ENCODE results near the gene INSM1.

Gene INSM1

DNA sequence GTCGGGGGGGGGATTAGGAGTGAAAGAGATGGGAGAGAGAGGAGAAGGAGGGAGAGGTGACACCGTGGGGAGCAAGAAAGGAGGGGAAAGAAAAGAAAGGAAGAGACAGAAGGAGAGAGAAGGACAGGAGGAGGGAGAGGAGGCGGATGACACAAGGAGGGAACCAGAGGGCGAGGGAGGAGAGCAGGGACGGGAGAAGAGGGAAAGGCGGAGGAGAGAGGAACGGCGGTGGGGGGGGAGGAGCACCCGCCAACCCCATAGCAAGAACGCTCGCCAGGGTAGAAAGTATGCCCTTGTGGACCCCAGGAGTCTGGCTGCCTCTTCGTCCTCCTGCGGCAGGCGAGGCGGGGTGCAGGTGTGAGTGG, 4.5 kb upstream of the INSM1 start:
- DNase-seq, result no peak

DNA sequence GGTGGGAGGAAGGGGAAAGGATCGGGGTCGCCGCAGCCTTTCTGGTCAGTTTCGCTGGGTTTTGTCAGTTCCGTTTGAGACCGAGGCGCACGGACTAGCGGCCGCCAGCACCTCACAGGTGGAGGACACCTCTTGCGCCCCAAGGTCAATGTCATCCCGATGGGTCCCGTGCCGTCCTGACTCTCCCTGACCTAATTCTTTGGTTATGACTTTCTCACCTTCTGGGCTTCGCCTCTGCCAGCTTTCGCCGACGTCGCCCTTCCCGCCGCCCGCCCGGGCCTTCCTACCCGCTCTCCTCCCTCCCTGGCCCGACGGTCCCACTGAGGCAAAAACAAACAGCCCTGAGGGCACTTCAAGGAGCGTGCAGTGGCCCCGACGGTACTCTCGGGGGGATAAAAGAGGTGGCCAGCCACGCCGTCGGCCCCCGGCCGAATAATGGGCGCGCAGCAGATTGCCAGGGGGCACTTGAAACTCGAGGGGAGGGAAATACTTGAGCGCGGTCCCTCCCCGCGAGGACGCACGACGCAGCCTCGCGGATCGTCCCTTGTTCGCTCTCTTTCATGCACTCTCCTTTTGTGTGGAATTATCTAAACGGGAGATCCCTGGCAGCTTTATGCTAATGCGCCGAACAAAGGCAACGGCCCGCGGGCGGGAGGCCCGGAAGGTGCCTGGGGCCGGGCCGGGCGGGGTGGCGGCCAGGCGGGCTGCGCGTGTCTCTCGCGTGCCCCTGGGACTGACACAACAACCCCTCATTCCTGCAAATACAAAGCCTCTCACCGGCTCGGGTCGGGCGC, 3.9 kb upstream of the INSM1 start:
- DNase-seq, result no peak

DNA sequence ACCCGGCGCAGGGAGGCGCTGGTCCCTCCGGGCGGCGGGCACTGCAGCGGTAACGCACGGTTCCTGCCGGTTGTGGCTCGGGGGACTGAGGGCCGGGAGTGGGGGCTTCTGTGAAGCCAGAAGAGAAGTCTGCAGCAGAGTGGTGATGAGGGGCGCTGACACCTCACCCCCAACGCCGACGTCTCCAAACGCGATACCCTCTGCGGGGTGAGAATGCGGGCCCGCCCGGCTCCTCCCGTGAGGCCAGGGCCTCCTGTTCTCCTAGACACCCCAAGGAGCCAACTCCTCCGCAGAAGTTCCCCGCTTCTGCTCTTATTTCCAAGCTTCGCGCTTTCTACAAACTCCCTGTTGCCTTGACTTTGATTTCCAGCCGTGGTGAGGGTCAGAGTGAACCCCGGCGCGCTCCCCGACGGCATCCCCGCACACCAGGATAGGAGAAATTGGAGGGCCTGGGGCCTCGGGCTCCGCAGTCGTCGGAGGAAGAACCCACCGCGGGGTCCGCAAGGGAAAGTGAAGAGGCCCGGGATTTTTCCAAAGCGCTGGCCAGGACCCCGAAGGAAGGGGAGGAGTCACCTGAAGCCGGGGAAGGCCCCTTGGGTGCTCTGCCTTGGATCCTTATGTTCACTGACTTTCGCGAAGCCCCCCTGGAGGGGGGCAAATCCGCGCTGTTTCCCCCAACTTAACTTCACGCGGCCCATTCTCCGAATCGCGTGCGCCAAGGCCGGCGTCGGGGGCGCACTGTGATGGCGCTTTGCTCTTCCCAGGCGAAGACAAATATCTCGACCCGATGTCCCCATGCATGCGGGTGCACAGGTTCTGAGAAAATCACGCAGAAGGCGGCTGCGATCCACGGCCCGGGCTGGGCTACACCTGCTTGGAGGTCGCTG, 3.1 kb upstream of the INSM1 start:
- no peak for DNase-seq

DNA sequence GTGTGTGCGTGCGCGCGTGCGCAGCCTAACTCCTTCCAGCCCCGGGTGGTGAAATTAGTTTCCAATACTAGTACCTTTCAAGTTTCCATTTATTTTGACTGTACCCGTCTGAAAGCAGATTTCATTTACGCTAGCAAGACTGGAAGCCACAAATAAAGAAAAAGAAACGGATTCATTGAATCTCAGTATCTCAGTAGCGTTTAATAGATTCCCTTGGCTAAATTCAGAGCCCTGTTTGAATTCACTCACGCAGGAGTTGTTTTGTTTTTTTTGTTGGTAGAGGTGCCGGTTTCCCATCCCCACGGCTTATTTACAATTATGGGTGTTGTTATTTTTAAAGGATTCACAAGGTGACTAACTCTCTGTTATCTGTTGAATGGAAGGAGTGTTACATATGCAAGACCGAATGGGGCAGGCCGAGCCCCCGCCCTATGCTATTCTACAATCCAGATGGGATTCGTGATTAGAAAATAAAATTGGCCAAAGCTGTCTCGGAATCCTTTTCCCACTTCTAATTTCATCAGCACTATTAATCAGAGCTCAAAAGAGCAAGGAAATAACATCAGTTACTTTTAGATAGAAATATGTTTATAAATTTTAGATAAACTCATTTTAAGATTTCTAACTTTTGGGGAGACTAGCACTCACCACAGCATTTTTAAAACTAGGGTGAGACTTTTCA, 2.3 kb upstream of the INSM1 start:
- no peak for DNase-seq

DNA sequence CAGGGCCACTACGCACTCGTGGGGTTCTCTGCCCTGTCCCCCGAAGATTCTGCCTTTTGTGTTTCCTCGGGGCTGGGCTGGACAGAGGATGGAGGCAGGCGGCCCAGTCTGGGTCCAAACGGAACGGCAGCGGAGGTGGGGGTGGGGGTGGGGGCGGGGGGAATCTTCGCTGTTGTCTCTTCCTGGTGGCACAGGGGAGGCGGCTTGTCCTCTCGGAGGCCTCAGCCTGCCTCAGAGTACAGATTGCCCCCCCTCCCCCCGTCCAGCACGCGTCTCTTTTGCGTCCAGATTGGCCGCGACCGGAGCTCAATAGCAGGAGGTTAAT, 1.4 kb upstream of the INSM1 start:
- DNase-seq, result peak; percentile 53

DNA sequence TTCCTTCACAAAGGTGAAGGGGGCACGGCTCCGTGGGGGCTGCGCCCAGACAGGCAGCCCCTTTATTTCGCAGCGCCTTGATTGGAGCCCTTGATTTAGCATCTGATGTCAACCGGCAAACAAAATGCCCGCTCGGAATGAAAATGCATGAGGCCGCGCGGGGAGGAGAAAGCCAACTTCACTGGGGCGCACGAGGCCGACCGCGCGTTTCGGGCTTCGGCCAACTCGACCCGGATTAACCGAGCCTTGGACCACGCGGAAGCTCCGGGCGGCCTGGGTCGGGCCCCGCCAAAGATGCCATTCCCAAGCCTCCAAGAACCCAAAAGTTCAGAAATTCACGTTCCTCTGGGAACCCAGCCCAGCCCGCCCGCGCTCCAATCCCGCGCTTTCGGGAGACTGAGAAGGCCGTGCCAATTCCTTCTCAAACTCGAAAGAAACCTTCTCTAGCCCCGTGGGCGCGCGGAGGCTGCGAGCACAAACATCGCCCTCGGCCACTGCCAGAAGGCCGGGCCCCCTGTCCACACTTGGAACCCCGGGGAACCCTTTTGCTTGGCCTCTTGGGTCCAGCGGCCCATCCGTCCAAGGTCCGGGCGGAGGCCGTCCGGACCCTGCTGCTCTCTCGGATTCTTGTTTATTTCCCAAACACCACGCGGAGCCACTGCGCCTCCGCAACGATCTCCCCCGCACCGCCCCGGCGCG, 879 bp upstream of the INSM1 start:
- DNase-seq, result peak; percentile 67

DNA sequence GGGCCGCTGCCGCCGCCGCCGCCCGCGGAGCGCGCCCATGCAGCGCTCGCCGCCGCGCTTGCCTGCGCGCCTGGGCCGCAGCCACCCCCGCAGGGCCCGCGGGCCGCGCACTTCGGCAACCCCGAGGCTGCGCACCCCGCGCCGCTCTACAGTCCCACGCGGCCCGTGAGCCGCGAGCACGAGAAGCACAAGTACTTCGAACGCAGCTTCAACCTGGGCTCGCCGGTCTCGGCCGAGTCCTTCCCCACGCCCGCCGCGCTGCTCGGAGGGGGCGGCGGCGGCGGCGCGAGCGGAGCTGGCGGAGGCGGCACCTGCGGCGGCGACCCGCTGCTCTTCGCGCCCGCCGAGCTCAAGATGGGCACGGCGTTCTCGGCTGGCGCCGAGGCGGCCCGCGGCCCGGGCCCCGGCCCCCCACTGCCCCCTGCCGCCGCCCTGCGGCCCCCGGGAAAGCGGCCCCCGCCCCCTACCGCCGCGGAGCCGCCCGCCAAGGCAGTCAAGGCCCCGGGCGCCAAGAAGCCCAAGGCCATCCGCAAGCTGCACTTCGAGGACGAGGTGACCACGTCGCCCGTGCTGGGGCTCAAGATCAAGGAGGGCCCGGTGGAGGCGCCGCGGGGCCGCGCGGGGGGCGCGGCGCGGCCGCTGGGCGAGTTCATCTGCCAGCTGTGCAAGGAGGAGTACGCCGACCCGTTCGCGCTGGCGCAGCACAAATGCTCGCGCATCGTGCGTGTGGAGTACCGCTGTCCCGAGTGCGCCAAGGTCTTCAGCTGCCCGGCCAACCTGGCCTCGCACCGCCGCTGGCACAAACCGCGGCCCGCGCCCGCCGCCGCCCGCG, 730 bp downstream of the INSM1 start:
- no peak for DNase-seq

DNA sequence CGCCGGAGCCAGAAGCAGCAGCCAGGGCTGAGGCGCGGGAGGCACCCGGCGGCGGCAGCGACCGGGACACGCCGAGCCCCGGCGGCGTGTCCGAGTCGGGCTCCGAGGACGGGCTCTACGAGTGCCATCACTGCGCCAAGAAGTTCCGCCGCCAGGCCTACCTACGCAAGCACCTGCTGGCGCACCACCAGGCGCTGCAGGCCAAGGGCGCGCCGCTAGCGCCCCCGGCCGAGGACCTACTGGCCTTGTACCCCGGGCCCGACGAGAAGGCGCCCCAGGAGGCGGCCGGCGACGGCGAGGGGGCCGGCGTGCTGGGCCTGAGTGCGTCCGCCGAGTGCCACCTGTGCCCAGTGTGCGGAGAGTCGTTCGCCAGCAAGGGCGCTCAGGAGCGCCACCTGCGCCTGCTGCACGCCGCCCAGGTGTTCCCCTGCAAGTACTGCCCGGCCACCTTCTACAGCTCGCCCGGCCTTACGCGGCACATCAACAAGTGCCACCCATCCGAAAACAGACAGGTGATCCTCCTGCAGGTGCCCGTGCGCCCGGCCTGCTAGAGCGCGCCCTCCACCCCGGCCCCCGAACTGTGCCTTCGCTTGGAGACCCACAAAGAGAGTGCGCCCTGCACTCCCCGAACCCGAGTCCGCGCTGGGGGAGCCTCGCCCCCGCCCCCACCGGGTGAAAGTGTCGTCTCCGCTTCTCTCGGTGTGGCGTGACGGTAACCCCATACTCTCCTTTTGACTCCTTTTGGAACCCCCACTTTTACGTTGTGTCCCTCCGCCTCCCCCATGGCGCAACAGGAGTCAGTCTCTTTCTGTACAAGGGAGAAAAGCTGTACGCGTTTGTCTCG, 1.6 kb downstream of the INSM1 start:
- DNase-seq, result no peak

DNA sequence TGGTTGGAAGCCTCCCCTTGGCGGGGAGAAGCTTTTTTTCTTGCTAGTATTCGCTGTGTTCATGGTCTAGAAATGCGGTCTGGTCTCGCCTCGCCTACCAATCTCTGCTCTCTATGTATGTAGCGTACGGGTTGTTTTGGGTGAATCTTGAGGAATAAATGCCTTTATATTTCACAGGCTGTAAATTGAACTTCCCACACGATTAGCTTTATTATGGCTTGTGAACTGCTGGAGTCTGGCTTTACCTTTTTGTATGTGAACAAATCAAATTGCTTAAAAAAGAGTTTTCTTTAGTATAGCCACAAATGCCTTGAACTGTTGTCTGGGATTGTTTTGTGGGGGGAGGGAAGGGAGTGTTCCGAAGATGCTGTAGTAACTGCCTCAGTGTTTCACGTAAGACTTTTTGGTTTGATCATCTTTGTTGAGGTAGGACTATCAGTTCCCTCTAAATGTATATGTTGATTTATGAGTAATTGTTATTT, 2.2 kb downstream of the INSM1 start:
- no peak for DNase-seq

DNA sequence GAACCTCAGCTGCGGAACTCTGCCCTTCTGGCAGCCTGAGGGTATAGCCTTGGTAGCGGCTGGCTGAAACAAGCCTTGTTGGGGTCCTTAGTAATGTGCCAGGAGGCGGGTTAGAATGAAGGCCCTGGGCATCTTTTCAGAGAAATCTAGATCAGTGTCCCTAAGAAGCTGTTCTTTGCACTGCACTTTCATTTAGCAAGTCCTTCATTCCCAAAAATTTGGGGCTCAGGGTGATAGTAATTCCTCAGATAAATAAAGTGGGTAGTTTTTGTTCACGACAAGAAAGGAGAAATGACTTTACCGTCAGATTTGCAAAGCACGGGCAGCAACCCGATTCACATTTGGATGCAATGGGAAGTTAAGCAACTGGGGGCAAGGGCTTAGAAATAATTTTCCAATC, 3.2 kb downstream of the INSM1 start:
- no peak for DNase-seq

DNA sequence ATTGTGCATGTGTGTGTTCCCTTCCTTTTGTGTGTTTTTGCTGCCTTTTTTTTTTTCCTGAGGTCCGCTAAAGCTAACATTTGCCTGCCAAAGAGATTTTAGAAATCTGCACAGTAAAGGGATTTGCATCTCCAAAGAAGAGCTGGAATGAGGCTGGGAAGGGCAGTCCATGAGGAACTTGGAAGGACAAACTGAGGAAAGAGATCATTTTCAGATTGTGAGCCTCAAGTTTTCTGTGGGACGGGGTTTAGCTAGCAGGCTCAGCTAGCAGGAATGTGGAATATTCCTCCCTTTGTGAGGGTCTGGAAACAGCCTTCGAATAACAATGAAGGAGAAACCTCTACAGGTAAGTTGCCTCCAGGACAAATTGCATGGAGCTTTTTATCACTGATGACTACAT, 3.8 kb downstream of the INSM1 start:
- no peak for DNase-seq

DNA sequence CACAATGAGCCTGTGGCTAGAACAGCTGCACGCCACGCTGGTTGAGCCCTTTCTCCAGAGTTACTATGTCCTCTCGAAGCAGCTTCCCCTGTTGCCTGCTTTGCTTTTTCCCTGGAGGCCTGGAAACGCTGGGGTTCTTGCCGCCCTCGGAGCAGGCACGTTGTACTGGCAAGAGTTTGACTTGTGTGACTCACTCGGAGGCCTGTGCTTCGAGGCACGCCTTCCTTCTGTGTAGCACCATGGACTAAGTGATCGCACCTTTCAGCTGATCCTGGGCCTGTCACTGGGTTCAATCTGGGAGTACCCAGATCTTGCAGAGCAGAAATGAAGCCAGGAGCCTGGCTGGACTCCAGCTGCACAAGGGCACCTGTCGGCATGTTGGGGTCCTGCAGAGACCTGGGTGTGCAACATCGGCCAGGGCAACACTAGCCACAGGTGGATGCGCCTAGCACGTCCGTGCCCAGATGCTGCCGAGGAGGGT, 5.2 kb downstream of the INSM1 start:
- peak; percentile 77 for DNase-seq

DNA sequence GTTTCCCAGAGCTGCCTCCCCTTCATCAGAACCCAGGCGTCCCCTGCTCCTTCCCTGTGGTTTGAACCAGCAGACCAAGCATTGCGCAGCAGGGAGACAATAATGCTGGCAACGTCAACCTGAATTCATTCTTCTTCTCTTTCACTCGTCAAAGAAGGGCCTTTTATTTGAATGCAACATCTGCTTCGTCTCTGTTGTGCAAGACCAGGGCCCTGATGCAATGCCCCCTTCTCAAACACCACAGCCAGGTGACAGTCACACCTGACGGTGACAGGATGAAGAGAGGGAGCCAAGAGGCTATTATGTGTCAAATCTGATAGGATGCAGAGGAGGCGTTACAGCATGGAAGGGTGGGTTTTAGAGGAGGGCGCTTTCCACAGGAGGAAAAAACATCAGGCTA, 8.0 kb downstream of the INSM1 start:
- no peak for DNase-seq

DNA sequence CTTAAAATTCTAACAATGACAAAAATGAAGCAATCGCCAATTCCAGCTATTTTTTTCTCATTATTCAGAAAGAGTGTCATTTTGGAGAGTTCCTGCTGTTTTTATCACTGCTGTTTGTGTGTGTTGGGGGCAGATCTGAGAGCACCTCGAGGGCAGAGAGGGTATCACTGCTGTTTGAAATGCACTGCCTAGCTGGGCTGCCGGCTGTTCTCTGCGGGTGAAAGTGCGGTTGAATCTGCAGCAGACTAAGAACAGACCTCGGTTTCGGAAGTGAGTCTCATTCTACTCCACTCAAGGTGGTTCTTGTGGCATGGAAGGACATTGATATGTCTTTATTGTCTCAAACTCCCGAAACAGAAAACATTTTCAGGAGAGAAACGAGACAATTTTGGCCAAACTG, 18.3 kb downstream of the INSM1 start:
- DNase-seq, result no peak

DNA sequence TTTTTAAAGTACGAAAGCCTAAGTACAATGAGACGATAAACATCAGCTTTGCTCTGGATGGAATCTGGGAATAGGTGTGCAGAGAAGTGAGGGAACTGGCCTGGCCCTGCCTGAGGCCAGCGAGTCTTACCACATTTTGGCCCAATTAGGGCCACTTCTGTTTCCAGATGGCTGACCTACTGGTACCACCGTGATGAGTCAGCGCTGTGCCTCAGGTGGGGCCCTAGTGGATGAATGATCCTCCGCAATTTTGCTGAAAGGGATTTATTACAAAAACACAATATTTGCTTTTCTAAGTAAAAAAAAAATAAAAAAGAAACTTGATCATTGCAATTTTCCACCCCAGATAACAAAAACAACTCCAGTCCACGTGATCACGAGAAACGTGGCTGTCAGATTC, 22.5 kb downstream of the INSM1 start:
- no peak for DNase-seq

DNA sequence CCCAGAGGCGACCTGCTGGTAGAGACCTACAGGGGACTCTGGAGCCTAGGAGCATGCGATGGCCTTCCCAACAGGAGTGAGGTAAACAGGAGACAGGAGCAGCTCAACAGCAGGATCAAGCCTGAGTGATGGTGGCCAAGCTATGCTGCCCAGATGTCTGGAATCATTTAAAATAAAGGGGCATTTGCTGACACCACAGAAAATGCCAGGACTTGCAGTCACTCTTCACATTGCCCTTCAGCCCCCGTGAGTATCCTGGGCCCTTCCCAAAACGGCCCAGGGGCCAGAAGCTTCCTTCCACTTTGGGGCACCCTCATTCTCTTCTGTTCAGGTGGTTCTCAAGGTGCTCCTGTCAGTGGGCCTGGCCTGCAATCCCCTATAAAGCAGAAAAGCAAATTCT, 23.2 kb downstream of the INSM1 start:
- no peak for DNase-seq

DNA sequence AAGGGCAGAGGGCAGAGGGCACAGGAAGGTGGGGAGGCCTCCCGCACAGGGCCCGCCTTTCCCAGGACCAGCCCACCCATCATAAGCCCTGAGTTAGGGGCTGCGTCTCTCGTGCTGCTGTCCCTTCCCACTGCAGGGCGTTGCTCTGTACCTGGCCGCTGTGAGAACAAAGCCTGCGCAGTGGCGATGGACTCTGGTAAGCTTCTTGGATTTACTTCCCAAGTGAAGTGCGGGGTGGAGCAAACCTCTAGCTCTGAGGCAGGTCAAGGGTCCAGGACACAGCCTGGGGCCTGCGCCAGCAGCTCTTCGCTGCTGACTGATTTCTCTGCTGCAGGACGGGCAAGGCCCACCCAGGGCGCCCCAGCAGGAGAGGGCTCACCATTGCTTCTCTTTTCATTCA, 23.9 kb downstream of the INSM1 start:
- no peak for DNase-seq

DNA sequence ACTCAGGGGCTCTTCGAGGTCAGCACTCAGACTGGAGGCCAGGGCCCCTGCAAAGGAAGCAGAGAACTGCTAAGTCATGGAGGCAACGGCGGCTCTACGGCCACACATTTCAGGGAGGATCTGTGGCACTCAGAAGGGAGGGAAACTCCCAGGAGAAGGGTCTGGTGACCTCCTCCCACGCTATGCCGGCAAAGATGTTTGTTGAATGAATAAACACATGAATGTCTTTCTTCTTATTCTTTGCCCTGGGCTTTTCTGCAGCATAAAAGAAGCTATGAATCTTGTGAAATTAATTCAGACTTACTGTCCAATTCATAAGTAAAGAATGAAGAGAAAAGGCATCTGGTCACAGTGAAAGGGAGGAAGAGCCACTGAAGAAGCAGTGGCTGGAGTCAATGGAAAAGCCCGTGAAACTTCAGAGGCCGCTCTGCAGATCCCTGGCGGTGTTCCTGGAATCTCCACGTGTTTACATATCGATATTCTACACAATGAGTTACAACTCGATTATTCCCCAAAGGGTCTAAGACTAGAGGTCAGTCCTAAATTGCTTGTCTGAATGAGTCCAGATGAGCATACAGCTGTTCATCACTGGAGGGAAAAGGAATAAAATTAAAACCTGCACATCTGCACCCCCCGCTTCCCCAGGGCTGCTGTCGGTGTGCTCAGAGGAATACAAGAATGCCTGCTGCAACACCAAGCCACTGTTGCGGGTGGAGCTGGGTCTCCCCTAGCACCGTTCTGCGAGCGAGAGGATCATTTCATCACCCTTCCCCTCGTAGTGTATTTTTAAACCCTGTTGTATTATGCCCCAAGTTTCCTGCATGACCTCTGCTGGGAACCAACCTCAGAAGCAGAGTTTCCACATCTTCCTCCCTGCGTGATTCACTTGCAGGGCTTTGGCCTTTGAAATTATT, 25.6 kb downstream of the INSM1 start:
- no peak for DNase-seq

DNA sequence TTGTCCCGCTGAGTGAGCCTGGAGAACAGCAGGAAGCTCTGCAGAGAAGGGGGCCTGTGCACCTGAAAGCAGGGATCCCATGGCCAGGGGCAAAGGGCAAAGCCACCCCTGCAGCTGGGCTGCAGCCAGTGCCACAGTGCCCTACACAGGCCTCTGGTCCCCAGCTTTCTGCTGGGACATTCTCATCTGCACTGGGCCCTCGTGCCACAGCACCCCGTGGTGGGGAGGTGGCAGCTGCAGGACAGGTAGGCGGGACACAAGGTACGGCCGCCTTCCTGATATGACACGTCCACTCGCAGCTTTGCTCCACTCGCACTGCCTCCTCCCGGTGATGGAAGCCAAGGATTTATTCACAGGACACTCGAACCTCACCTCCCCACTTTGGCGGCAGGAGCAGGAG, 27.2 kb downstream of the INSM1 start:
- no peak for DNase-seq

All from NCI-H446 treated with DMSO at 0.1 percent for 48 hours (cell line).